SK-N-DZ (cell line): Measurements from ENCODE around the gene ZNF780A. TPM values are rescaled to one million over a fixed set of nuclear protein-coding genes. Genes with fewer than 3 reads are reported as not detected.
"Not testable (repeated sequence)": the region's sequence is repeated elsewhere in the genome, so short reads cannot be mapped to it uniquely, and the experiment has no call there.

Source experiments
- DNase-seq: peaks from one replicate; pipeline ENCODE4 v3.0.0-alpha.2; 2015; ENCODE audit warnings: low spot score
- polyA plus RNA-seq, 2 experiments: library from polyadenylated mRNA; depleted of rRNA; stranded (reverse); fragments of >200 nt; gene quantifications; 2 replicates each; pipeline ENCODE4 v1.2.3, GENCODE V29; 2014

Gene ZNF780A
- polyA plus RNA-seq (2014; cell fraction: cytosol; rRNA removed) = 22.4 and 23.9 TPM in 2 replicates
- polyA plus RNA-seq (2014; cell fraction: nucleus; rRNA removed) = 8.8 and 13.8 TPM in 2 replicates

DNA sequence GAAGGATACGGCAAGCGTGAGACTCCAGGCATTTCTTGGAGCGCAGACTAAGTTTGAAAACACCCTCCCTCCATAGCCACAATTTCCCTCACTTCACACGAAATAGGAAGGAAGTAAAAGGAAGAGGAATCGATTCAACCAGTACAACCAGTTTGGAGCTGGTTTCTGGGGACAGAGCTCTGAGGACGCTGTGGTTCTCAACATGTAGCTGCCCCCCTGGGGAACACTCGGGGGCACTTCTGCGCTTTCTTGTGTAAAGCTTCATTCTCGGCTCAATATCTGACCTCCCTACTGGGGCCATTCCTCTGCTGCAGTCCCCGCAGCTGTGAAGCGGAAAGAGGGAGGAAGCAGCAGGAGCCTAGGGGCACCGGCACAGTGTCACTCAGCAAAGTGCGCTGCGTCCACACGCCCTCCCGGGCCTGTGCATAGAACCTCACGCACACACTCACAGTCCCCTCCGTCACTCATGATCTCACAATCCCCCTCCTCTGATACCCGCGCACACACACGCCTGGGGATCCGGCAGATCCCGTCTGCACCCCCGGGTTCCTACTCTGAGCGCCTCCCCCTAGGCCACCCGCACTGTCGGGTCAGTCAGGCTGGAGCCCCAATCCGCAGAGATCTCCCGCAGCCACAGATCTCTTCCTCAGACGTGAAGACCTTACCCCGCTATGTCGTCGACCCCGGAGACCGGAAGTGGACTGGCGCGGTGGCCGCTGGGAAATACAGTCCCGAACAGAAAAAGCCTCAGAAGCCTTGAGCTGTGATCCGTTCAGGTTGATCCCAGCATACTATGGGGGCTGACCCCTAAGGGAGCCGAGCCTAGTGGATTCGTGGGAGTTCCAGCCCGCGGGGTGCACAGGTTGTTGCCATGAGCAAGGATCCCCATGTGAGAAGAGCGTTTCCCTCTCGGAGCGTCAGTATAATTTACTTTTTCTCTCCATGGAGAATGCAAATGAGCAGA lies at the start of gene ZNF780A:
ZNF780A (minus strand) TSS at position 703 of the 964 bp plus-strand sequence. CDS start 6,190 bp downstream, outside the sequence.
- peak; percentile 90 for DNase-seq

DNA sequence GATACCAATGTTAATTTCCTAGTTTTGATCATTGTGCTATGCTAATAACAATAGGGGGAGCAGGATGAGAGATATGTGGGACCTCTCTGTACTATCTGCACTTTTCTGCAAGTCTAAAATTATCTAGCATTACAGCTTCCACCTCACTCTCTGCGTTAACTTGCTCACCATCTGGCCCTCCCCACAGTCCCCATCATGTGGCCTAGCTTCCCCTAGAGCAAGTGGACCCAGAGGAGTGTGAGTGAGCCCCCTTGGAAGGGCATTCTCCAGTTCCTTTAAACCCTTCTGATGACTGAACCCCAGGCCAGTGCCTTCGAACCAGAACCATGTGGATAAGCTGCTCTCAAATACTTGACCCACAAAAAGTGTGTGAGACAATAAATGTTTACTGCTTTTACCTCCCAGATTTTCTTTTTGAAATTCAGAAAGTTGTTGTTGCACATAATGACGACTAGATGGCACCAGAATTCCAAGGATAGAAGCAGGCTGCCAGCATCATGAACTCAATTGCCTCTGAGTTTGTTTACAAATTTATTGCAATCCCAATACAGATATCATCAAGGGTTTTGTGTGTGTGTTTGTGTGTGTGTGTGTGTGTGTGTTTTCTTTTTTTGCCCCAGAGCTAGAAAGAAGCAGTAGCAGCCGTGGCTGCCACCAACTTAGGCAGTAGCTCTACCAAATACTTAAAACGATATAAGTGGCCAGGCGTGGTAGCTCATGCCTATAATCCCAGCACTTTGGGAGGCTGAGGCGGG lies 49.0 kb upstream of the ZNF780A start:
- peak; percentile 64 for DNase-seq

- DNase-seq = peak; percentile 78
These were observed 46.1 kb upstream of the ZNF780A start for GRCh38 chr19:40136818-40137217.

GRCh38 chr19:40134866-40135265 lies 44.1 kb upstream of the ZNF780A start:
- DNase-seq = peak; percentile 97

DNA sequence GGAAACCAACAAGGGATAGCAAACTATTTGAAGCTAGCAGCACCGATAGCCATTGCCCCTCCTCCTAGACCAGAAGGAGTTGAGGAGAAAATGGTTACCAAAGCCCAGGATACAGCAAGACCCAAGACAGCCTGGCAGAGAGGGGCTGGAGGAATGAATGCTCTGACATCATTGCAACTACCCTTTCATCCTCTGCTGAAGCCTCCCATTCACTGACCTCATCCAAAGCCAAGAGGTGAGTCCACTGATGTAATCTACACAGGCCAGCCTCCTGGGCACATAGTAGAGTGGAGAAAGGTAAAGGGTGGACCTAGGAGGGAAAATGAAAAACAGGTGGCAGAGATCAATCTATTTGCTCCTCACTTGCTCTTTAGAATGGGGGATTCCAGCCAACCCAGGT lies 42.7 kb upstream of the ZNF780A start:
- peak; percentile 41 for DNase-seq

GRCh38 chr19:40130013-40130412 lies 39.3 kb upstream of the ZNF780A start:
- DNase-seq = no peak

DNA sequence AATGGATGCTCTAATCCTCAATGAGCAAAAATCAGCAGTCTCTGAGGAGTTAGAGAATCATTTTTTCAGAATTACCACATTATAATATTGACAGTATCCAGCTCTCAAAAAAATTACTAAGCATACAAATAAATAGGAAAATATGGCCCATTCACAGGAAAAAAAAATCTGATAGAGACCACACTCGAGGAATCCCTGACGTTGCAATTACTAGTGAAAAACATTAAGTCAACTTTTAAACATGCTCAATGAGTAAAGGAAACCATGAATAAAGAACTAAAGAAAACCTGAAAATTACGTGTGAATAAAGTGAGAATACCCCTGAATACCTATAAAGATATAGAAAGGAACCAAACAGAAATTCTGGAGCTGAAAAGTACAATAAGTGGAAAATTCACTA lies 38.7 kb upstream of the ZNF780A start:
- no peak for DNase-seq

DNA sequence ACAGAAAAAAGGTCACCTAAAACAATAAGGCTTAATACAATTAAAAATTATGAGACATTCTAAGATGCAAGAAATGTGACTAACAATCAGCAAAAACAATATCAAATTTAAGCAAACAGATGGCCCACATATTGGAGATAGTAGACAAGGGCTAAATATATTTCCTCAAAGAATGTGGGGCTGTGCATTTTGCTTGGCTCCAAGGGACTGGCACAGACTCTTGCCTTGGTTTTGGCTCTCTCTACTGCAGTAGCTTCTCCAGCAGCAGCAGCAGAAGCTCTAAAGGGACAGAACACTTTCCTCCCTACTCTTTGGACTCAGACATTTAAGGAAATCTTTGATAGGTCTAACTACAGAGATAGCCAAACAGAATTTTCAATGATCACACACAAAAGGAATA lies 38.2 kb upstream of the ZNF780A start:
- DNase-seq = no peak

GRCh38 chr19:40119380-40119779 lies 28.6 kb upstream of the ZNF780A start:
- DNase-seq = no peak

- not testable (repeated sequence) for DNase-seq
These were observed 27.9 kb upstream of the ZNF780A start for GRCh38 chr19:40118638-40119037.

DNA sequence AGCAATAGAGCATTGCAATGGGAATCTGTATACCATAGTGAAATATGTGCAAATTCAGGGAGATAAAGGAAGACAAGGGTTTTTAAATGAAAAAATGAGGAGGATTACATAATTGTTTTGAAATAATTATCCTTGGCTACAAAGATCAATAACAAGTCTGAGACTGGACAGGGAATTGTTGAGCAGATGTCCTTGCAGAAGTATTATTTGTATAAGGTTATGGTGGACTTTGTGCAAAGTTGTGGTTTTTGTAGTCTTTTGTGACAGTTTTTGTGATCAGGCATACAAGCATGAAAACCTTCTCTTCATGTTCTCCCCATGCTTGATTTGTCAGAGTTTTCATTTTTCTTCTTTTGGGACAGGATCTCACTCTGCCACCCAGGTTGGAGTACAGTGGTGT lies 25.3 kb upstream of the ZNF780A start:
- DNase-seq = no peak

- not testable (repeated sequence) for DNase-seq
These were observed 23.4 kb upstream of the ZNF780A start for GRCh38 chr19:40114119-40114518.

DNA sequence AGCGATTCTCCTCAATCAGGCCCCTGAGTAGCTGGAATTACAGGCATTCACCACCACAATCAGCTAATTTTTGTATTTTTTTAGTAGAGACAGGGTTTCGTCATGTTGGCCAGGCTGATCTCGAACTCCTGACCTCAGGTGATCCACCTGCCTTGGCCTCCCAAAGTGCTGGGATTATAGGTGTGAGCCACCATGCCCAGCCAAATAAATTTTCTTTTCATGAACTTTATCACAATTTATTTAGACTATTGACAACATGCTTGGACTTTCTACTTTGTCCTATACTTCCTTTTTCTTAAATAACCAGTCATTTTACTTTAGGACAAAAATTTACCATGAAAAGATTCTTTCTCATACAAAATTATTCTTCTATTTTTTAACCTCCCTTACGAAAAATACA lies 21.5 kb upstream of the ZNF780A start:
- DNase-seq = not testable (repeated sequence)

- no peak for DNase-seq
These were observed 19.8 kb upstream of the ZNF780A start for GRCh38 chr19:40110570-40110969.

- DNase-seq = no peak
These were observed 14.0 kb upstream of the ZNF780A start for GRCh38 chr19:40104754-40105153.

- no peak for DNase-seq
These were observed 12.9 kb upstream of the ZNF780A start for GRCh38 chr19:40103600-40103999.

DNA sequence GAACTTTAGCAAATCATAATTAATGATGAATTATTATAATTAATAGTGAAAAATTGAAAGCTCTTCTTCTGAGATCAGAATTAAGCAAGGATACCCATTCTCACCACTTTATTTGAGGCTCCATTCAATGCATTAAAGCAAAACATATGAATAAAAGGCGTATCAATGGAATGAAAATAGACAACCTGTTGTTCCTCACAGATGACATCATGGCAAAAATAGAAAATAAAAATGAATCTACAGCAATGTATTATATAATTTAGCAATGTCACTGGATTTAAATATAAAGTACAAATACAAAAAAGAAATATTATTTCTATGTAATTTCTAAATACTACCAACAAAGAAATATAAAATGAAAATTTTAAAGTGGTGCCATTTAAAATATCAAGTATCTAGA lies 11.1 kb upstream of the ZNF780A start:
- DNase-seq = no peak

GRCh38 chr19:40093416-40093815 lies 2.7 kb upstream of the ZNF780A start:
- no peak for DNase-seq

GRCh38 chr19:40091205-40092129 lies 724 bp upstream of the ZNF780A start:
- no peak for DNase-seq

DNA sequence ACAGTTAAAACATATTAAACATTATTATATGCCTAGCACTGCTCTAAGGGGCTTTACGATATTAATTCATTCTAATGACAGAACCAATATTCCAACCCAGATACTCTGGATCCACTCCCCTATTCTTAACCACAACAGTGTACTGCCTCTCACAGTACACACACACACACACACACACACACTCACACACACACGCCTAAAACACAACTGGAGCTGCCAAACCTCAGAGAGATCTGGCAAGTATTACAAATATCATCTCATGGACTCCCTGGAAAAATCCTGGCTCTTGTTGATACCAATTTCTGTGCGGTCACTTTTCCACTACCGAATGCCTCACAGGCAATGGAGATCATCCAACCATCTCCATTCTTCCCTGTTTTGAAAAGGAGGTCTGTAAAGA lies 1.3 kb downstream of the ZNF780A start:
- no peak for DNase-seq
